GM18951 (cell line): ENCODE results near the gene FOXD3.

Experiments
- POLR2A ChIP-seq: IDR thresholded peaks from 4 replicates; pipeline ENCODE4 v1.6.1; 2011; ENCODE audit warnings: mild to moderate bottlenecking; ENCODE audit not compliant: insufficient read length, insufficient read depth; ENCODE audit errors: extremely low read depth
- in situ Hi-C: fragments of 300-500 bp; cut with MboI; formaldehyde crosslinking; loops from one replicate; pipeline ENCODE4 v1.12.0; 2022; ENCODE audit warnings: low sequenced_read_pairs, mixed read lengths, inconsistent platforms; ENCODE audit not compliant: unreplicated experiment

Gene FOXD3

GRCh38 chr1:63359561-63359960 lies 37.2 kb downstream of the FOXD3 start:
- in situ Hi-C loops, result no loop called here
- no peak for TF ChIP-seq POLR2A

- no peak for TF ChIP-seq POLR2A
- in situ Hi-C loops, result no loop called here
Measured at GRCh38 chr1:63362073-63362472, 39.7 kb downstream of the FOXD3 start.

- TF ChIP-seq POLR2A, result no peak
- in situ Hi-C loops, result no loop called here
Measured at GRCh38 chr1:63362578-63362977, 40.2 kb downstream of the FOXD3 start.

GRCh38 chr1:63363014-63363413 lies 40.6 kb downstream of the FOXD3 start:
- no peak for TF ChIP-seq POLR2A
- in situ Hi-C loops, result no loop called here

- in situ Hi-C loops, result no loop called here
- no peak for TF ChIP-seq POLR2A
Measured at GRCh38 chr1:63366908-63367214, 44.5 kb downstream of the FOXD3 start.

- in situ Hi-C loops, result no loop called here
- peak; percentile 97 for TF ChIP-seq POLR2A
Measured at GRCh38 chr1:63367215-63368103, 45.1 kb downstream of the FOXD3 start, which contains the start of gene ALG6. Gene ALG6 (plus strand): TSS chr1:63367627. CDS start chr1:63370978, 3,351 bp downstream.

- TF ChIP-seq POLR2A, result no peak
- in situ Hi-C loops, result no loop called here
Measured at GRCh38 chr1:63368131-63368530, 45.8 kb downstream of the FOXD3 start.
